OCI-LY7 (cell line): Measurements from ENCODE around the gene DUOX1. TPM values are rescaled to one million over a fixed set of nuclear protein-coding genes. Genes with fewer than 3 reads are reported as not detected.

Experiments used
- BruUV-seq: library from RNA; stranded (reverse); fragments of 400-500 nt; replicated peaks from 2 replicates; lab custom pipeline; 2021; lab: Mats Ljungman, UMichigan
- CTCF ChIA-PET: fragments of 300-600 bp; sonication (Branson Sonifier 250); formaldehyde crosslinking; loops from one replicate; lab custom pipeline; 2022; ENCODE audit warnings: antibody characterized with exemption; ENCODE audit not compliant: unreplicated experiment; lab: Charles Lee
- POLR2A ChIA-PET: fragments of 300-600 bp; sonication (Branson Sonifier 250); formaldehyde crosslinking; loops from one replicate; lab custom pipeline; 2022; ENCODE audit warnings: antibody characterized with exemption; lab: Charles Lee
- DNase-seq: peaks from one replicate; pipeline ENCODE4 v3.0.0-alpha.2; 2015; ENCODE audit warnings: low spot score
- H2AFZ ChIP-seq: fragments of 200-600 bp; sonication (generic), shearing (Covaris generic); 2 replicates; pipeline ENCODE4 v1.6.1; 2014; ENCODE audit warnings: mild to moderate bottlenecking, antibody characterized with exemption, low read length, moderate library complexity
- H3K27ac ChIP-seq: fragments of 200-600 bp; sonication (generic); 2 replicates; pipeline ENCODE4 v1.5.1; 2014; ENCODE audit warnings: mixed run types, low read depth, mild to moderate bottlenecking, moderate library complexity, low read length, inconsistent platforms; ENCODE audit not compliant: poor library complexity, severe bottlenecking
- H3K36me3 ChIP-seq: fragments of 200-600 bp; sonication (generic); 2 replicates; pipeline ENCODE4 v1.6.1; 2014; ENCODE audit warnings: mild to moderate bottlenecking, antibody characterized with exemption, low read length, moderate library complexity, mixed read lengths; ENCODE audit not compliant: insufficient read depth
- H3K4me1 ChIP-seq: fragments of 200-600 bp; sonication (generic); 2 replicates; pipeline ENCODE4 v1.5.1; 2014; ENCODE audit warnings: mild to moderate bottlenecking, low read length; ENCODE audit not compliant: insufficient read depth, poor library complexity, severe bottlenecking
- H3K4me2 ChIP-seq: fragments of 200-600 bp; sonication (generic); 2 replicates; pipeline ENCODE4 v1.6.1; 2014; ENCODE audit warnings: mild to moderate bottlenecking, low read length
- H3K4me3 ChIP-seq: fragments of 200-600 bp; sonication (generic); 2 replicates; pipeline ENCODE4 v1.5.1; 2014; ENCODE audit warnings: mild to moderate bottlenecking, low read depth, low read length; ENCODE audit not compliant: poor library complexity, severe bottlenecking
- H3K79me2 ChIP-seq: fragments of 200-600 bp; sonication (generic); 2 replicates; pipeline ENCODE4 v1.6.1; 2016; ENCODE audit warnings: low read depth, mild to moderate bottlenecking, low read length, moderate library complexity, mixed read lengths; ENCODE audit not compliant: insufficient read depth
- H3K9me2 ChIP-seq: fragments of 200-600 bp; sonication (generic); 2 replicates; pipeline ENCODE4 v1.6.1; 2016; ENCODE audit warnings: mild to moderate bottlenecking, low read length, mixed read lengths; ENCODE audit not compliant: insufficient read depth
- H3K9me3 ChIP-seq: fragments of 200-600 bp; sonication (generic); 2 replicates; pipeline ENCODE4 v1.6.1; 2014; ENCODE audit warnings: mild to moderate bottlenecking, mixed run types, low read length, mixed read lengths
- H4K20me1 ChIP-seq: fragments of 200-600 bp; sonication (generic); 2 replicates; pipeline ENCODE4 v1.6.1; 2014; ENCODE audit warnings: mild to moderate bottlenecking, antibody characterized with exemption, low read length, moderate library complexity, mixed read lengths; ENCODE audit not compliant: insufficient read depth
- CTCF ChIP-seq: fragments of 200-600 bp; sonication (generic); conservative IDR thresholded peaks from 2 replicates; pipeline ENCODE4 v1.5.1; 2014; ENCODE audit warnings: mild to moderate bottlenecking, antibody characterized with exemption, low read length, moderate library complexity, mixed read lengths
- EZH2phosphoT487 ChIP-seq: fragments of 200-600 bp; sonication (generic); IDR thresholded peaks from 2 replicates; pipeline ENCODE4 v1.6.1; 2018; ENCODE audit warnings: low read depth, borderline replicate concordance, mild to moderate bottlenecking, mixed run types, antibody characterized with exemption, low read length, moderate library complexity, mixed read lengths
- intact Hi-C: fragments of 100-400 bp; cut with micrococcal nuclease; formaldehyde crosslinking; loops from one replicate; pipeline ENCODE4 v1.10.0; 2022; ENCODE audit not compliant: unreplicated experiment
- total RNA-seq, 2 experiments: library from RNA; depleted of rRNA in 1 of 2; stranded (reverse); fragments of >200 nt in 1 of 2; shearing (Covaris generic) in 1 of 2; gene quantifications; 2 replicates each; pipeline ENCODE4 v1.2.3, GENCODE V29; 2014 to 2022

Gene DUOX1
- total RNA-seq, 2 experiments from 2014 or later: not detected

DNA sequence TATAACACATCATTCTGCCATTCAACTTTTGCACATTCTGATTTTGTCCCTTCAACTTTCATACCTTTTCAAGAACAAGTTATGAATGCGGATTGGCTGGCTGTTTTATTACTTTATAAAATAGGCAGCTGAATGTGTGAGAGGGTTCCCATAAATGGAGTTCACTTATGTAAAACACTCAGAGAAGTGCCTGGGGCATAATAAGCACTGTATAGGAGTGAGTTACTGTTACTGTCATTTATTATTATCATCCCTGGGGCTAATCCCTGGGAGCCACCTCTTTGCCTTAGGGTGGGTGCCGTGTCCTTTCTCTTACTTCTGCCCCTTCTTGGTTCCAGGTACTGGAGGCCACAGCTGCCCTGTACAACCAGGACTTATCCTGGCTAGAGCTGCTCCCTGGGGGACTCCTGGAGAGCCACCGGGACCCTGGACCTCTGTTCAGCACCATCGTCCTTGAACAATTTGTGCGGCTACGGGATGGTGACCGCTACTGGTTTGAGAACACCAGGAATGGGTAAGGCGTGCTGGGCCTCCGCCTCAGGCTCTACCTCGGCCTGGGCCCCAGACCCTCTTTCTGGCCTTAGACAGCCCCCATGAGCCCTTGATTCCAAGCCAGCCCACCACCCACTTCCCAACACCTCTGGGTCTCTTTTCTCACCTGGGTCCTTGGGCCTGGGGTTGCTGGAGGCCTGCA, 10.9 kb downstream of the DUOX1 start:
- Histone ChIP-seq H3K4me2 (no peak overlapping the region), H3K79me2 (no peaks in the 10 kb centered on the region), H3K4me3 (no peak overlapping the region), H3K27ac (no peak overlapping the region), H3K4me1 (no peaks in the 10 kb centered on the region), H4K20me1 (no peaks in the 10 kb centered on the region), H3K9me3 (no peaks in the 10 kb centered on the region), H2AFZ (no peak overlapping the region), H3K36me3 (no peaks in the 10 kb centered on the region), H3K9me2 (no peaks in the 10 kb centered on the region)
- TF ChIP-seq EZH2phosphoT487 (no peak), CTCF (no peak)
- intact Hi-C loops: no loop called here
- BruUV-seq: no TSS peak
- POLR2A ChIA-PET: no interaction called here
- DNase-seq: no peak
- CTCF ChIA-PET: no interaction called here

- H2AFZ ChIP-seq: no peak overlapping the region
- no peak for TF ChIP-seq EZH2phosphoT487
- TF ChIP-seq CTCF: no peak
- no peak overlapping the region for H3K4me3 ChIP-seq
- H4K20me1 ChIP-seq: no peaks in the 10 kb centered on the region
- no peaks in the 10 kb centered on the region for H3K4me1 ChIP-seq
- intact Hi-C loops: no loop called here
- no TSS peak for BruUV-seq
- no peaks in the 10 kb centered on the region for H3K9me2 ChIP-seq
- ChIA-PET POLR2A (no interaction called here), CTCF (no interaction called here)
- no peaks in the 10 kb centered on the region for H3K79me2 ChIP-seq
- H3K27ac ChIP-seq: no peak overlapping the region
- no peaks in the 10 kb centered on the region for H3K9me3 ChIP-seq
- no peak overlapping the region for H3K4me2 ChIP-seq
- H3K36me3 ChIP-seq: no peaks in the 10 kb centered on the region
- no peak for DNase-seq
These were observed 11.6 kb downstream of the DUOX1 start for GRCh38 chr15:45141386-45141785.

DNA sequence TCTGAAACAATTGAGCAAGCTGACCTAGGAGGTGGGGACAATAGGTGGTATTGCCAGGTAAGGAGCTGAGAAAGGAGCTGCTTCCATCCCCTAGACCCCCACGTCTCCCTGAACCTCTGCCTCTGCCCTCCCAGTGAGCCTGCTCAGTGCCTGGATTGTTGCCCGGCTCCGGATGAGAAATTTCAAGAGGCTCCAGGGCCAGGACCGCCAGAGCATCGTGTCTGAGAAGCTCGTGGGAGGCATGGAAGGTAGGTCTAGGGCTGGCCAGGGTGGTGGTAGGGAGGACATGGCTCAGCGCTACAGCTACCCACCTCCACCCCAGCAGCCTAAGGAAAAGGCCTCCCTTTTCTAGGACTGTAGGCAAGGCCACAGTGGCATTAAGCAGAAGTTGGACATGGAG, 13.3 kb downstream of the DUOX1 start:
- Histone ChIP-seq H3K4me3 (no peak overlapping the region), H3K9me3 (no peaks in the 10 kb centered on the region), H3K79me2 (no peaks in the 10 kb centered on the region), H3K9me2 (no peaks in the 10 kb centered on the region), H4K20me1 (no peaks in the 10 kb centered on the region), H3K36me3 (no peaks in the 10 kb centered on the region), H3K4me1 (no peaks in the 10 kb centered on the region), H3K4me2 (no peak overlapping the region), H3K27ac (no peak overlapping the region), H2AFZ (no peak overlapping the region)
- BruUV-seq: no TSS peak
- TF ChIP-seq CTCF: no peak
- no peak for TF ChIP-seq EZH2phosphoT487
- intact Hi-C loops: no loop called here
- no peak for DNase-seq
- POLR2A ChIA-PET: no interaction called here
- CTCF ChIA-PET: no interaction called here
